GM12875 (cell line): Measurements from ENCODE around the gene AGO1.

Source experiments
- H3K4me3 ChIP-seq: one replicate; pipeline ENCODE4 v1.5.1; 2011; ENCODE audit warnings: low read depth, low read length, control low read depth
- CTCF ChIP-seq: IDR thresholded peaks from 2 replicates; pipeline ENCODE4 v1.5.1; 2011; ENCODE audit warnings: low read depth, mild to moderate bottlenecking, control low read depth, inconsistent platforms, low read length, moderate library complexity, borderline replicate concordance; ENCODE audit not compliant: insufficient read depth

AGO1 gene

GRCh38 chr1:35930593-35931445 lies 47.8 kb downstream of the AGO1 start, which contains the start of gene AGO3:
Gene AGO3, plus strand, starts transcription at chr1:35931105. Its CDS starts 322 bp downstream, at chr1:35931427.
- no peak for TF ChIP-seq CTCF
- H3K4me3 ChIP-seq: peak within 1 kb of the TSS; percentile 99

GRCh38 chr1:35931446-35932157 lies 48.6 kb downstream of the AGO1 start:
- H3K4me3 ChIP-seq: peak overlapping the region; percentile 99
- TF ChIP-seq CTCF: no peak

- TF ChIP-seq CTCF: no peak
- peak overlapping the region; percentile 99 for H3K4me3 ChIP-seq
Observed at GRCh38 chr1:35932158-35932636, 49.2 kb downstream of the AGO1 start.

GRCh38 chr1:35932941-35933340 lies 49.9 kb downstream of the AGO1 start:
- TF ChIP-seq CTCF: no peak
- no peak overlapping the region for H3K4me3 ChIP-seq

GRCh38 chr1:35935442-35936388 lies 52.7 kb downstream of the AGO1 start:
- no peak for TF ChIP-seq CTCF
- no peak overlapping the region for H3K4me3 ChIP-seq

- no peak overlapping the region for H3K4me3 ChIP-seq
- no peak for TF ChIP-seq CTCF
Observed at GRCh38 chr1:35936838-35937237, 53.8 kb downstream of the AGO1 start.
